ENCODE data around the gene CXCL14. TPM values are rescaled to one million over a fixed set of nuclear protein-coding genes. Genes with fewer than 3 reads are reported as not detected.

Gene CXCL14
- total RNA-seq, 1 experiment from 2014 or later, result not detected

GRCh38 chr5:135584918-135585317 is 6.1 kb upstream of the CXCL14 start:
- ATAC-seq (no peak), DNase-seq (no peak)
- no peak overlapping the region for H3K27ac ChIP-seq (ENCODE audit: low read length)
- intact Hi-C loops (cut with micrococcal nuclease), result no loop called here
- H3K9me2 ChIP-seq (replicated peaks; ENCODE audit: low read length), result no peaks in the 10 kb centered on the region
- no peak overlapping the region for H2AFZ ChIP-seq (ENCODE audit: low read length)
- no peaks in the 10 kb centered on the region for H4K20me1 ChIP-seq (ENCODE audit: low read length)
- no peaks in the 10 kb centered on the region for H3F3A ChIP-seq (ENCODE audit: low read length, unreplicated experiment)
- peaks cover 85% of the 10 kb centered on the region for H3K27me3 ChIP-seq (ENCODE audit: low read length)
- ChIA-PET POLR2A (ENCODE audit: unreplicated experiment) (no interaction called here), CTCF (no interaction called here)
- H3K4me2 ChIP-seq (ENCODE audit: low read length), result no peak overlapping the region
- no peaks in the 10 kb centered on the region for H3K9me3 ChIP-seq (ENCODE audit: low read length)
- no peak overlapping the region for H3K4me3 ChIP-seq (ENCODE audit: low read length)
- H3K36me3 ChIP-seq (ENCODE audit: low read depth, low read length), result no peaks in the 10 kb centered on the region
- H3K4me1 ChIP-seq (ENCODE audit: insufficient read depth, low read length), result no peaks in the 10 kb centered on the region
- TF ChIP-seq EZH2 (IDR thresholded peaks at IDR 0.05; ENCODE audit: low read length, unreplicated experiment), result no peak
- TF ChIP-seq CTCF (conservative IDR thresholded peaks at IDR 0.05; ENCODE audit: low read depth, low read length), result no peak
- no peak for TF ChIP-seq EZH2phosphoT487 (IDR thresholded peaks at IDR 0.05; ENCODE audit: borderline replicate concordance, low read length)
- BruUV-seq (replicated peaks), result no TSS peak
- H3K9ac ChIP-seq (ENCODE audit: low read length), result no peak overlapping the region
- H3K79me2 ChIP-seq (ENCODE audit: low read length), result no peaks in the 10 kb centered on the region

DNA sequence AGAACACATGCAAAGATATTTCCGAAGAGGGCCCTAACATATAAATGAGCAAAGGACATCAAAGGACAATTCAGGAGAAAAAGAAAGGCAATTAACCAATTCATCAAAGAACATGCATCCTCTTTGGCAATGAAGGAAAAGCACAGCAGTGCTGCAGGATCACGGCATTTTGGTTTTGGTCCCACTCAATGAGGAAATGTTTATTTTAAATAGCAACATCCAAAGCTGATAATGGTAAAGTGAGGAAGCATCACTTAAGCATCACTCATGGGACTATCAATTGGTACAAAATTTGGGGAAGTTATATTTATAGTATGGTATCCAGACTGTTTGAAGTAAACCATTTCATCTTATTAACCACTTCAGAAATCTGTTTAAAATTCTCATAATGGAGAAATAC is 5.5 kb upstream of the CXCL14 start:
- intact Hi-C loops (cut with micrococcal nuclease), result no loop called here
- no peak for ATAC-seq

More for the DNA sequence above, 5.5 kb upstream of the CXCL14 start:
- no peak for TF ChIP-seq EZH2 (IDR thresholded peaks at IDR 0.05; ENCODE audit: low read length, unreplicated experiment)
- TF ChIP-seq CTCF (conservative IDR thresholded peaks at IDR 0.05; ENCODE audit: low read depth, low read length), result no peak
- no peak for TF ChIP-seq EZH2phosphoT487 (IDR thresholded peaks at IDR 0.05; ENCODE audit: borderline replicate concordance, low read length)
- Histone ChIP-seq H3K4me3 (ENCODE audit: low read length) (no peak overlapping the region), H3K27ac (ENCODE audit: low read length) (no peak overlapping the region), H3K79me2 (ENCODE audit: low read length) (no peaks in the 10 kb centered on the region), H3K36me3 (ENCODE audit: low read depth, low read length) (no peaks in the 10 kb centered on the region), H3F3A (ENCODE audit: low read length, unreplicated experiment) (no peaks in the 10 kb centered on the region), H3K9me3 (ENCODE audit: low read length) (no peaks in the 10 kb centered on the region), H2AFZ (ENCODE audit: low read length) (no peak overlapping the region), H3K9ac (ENCODE audit: low read length) (no peak overlapping the region), H3K4me2 (ENCODE audit: low read length) (no peak overlapping the region), H3K9me2 (replicated peaks; ENCODE audit: low read length) (no peaks in the 10 kb centered on the region), H4K20me1 (ENCODE audit: low read length) (no peaks in the 10 kb centered on the region), H3K27me3 (ENCODE audit: low read length) (peaks cover 86% of the 10 kb centered on the region), H3K4me1 (ENCODE audit: insufficient read depth, low read length) (no peaks in the 10 kb centered on the region)
- CTCF ChIA-PET, result no interaction called here
- no TSS peak for BruUV-seq (replicated peaks)
- POLR2A ChIA-PET (ENCODE audit: unreplicated experiment), result no interaction called here
- DNase-seq, result no peak

All from PC-3 (cell line).